ENCODE results near the gene MPEG1. TPM values are rescaled to one million over a fixed set of nuclear protein-coding genes. Genes with fewer than 3 reads are reported as not detected.

The MPEG1 gene
- total and polyA plus RNA-seq, 9 donors: 1.8 to 28.5 (median 3.9) TPM

- Histone ChIP-seq H3K36me3 (no peaks in the 10 kb centered on the region), H3K27ac (no peak overlapping the region), H3K4me3 (no peak overlapping the region), H3K9me3 (no peaks in the 10 kb centered on the region), H3K27me3 (no peaks in the 10 kb centered on the region), H3K4me1 (ENCODE audit: insufficient read depth) (peaks cover 6% of the 10 kb centered on the region)
- 82 to 85% (median 85%) methylated on average over 1 of the region's 1 CpG for WGBS, 3 donors
- TF ChIP-seq CTCF (IDR thresholded peaks at IDR 0.05): no peak
- no peak for TF ChIP-seq POLR2A (IDR thresholded peaks at IDR 0.05)
- no peak for TF ChIP-seq EP300 (IDR thresholded peaks at IDR 0.05)
- intact Hi-C loops (cut with DNase I): loop anchor here in 1 of 4 donors (10.0 kb wide), 1 partner anchor 730 kb away; no protein-coding TSS in a partner anchor
- DNase-seq: no peak
Measured at GRCh38 chr11:59225017-59225416, 12.3 kb upstream of the MPEG1 start.

- H3K4me3 ChIP-seq: no peak overlapping the region
- no peaks in the 10 kb centered on the region for H3K27me3 ChIP-seq
- intact Hi-C loops (cut with DNase I): loop anchor here in 1 of 4 donors (10.0 kb wide), 1 partner anchor 730 kb away; no protein-coding TSS in a partner anchor
- TF ChIP-seq EP300 (IDR thresholded peaks at IDR 0.05) (no peak), POLR2A (IDR thresholded peaks at IDR 0.05) (no peak), CTCF (IDR thresholded peaks at IDR 0.05) (no peak)
- 8 to 12% (median 10%) methylated on average over 4 of the region's 4 CpGs for WGBS, 3 donors
- no peaks in the 10 kb centered on the region for H3K36me3 ChIP-seq
- no peak for DNase-seq
- peaks cover 6% of the 10 kb centered on the region for H3K4me1 ChIP-seq (ENCODE audit: insufficient read depth)
- no peak overlapping the region for H3K27ac ChIP-seq
- H3K9me3 ChIP-seq: no peaks in the 10 kb centered on the region
Measured at GRCh38 chr11:59224351-59224928, 11.7 kb upstream of the MPEG1 start.

DNA sequence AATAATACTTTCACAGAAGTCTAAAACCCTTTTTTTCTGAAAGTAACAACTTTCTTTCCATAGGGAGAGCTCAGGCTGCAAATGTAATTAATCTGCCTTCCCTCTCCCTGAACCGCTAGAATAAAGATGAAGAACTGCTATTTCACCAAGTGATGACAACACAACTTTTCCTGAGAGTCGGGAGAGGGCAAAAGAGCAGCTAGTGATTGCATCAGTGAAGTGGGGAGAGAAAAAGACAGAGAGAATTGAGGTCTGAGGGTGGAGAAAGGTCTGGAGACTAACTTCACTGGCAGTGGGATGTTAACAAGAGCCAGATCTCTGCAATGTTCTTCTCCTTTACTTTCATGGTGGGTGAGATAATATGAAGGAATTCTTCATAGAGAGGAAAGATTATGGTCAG, 10.9 kb upstream of the MPEG1 start:
- intact Hi-C loops (cut with DNase I): loop anchor here in 1 of 4 donors (10.0 kb wide), 1 partner anchor 731 kb away; no protein-coding TSS in a partner anchor
- Histone ChIP-seq H3K36me3 (no peaks in the 10 kb centered on the region), H3K4me3 (no peak overlapping the region), H3K9me3 (no peaks in the 10 kb centered on the region), H3K4me1 (ENCODE audit: insufficient read depth) (peaks cover 6% of the 10 kb centered on the region), H3K27ac (no peak overlapping the region), H3K27me3 (no peaks in the 10 kb centered on the region)
- no peak for TF ChIP-seq CTCF (IDR thresholded peaks at IDR 0.05)
- no peak for TF ChIP-seq POLR2A (IDR thresholded peaks at IDR 0.05)
- TF ChIP-seq EP300 (IDR thresholded peaks at IDR 0.05): no peak
- DNase-seq: no peak
- 49 to 69% (median 63%) methylated on average over 2 of the region's 2 CpGs for WGBS, 3 donors

DNA sequence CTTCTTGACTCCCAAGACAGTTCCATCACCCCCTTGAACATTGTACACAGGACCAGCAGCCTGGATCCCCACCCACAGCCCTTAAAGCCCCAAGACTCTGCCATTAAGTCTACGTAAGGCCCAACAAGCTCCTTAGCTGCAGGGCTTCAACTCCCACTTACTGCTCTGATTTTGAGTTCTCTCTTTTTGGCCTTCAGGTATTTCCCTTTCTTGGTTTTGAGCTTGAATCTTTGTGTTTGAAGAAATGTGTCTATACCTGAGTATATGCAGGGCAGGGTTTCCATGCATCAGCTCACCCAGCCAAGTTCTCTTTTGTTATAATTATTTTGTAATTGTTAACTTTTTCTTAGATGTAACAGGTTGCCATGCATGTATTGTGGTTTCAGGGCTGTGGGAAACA, 10.4 kb upstream of the MPEG1 start:
- TF ChIP-seq EP300 (IDR thresholded peaks at IDR 0.05) (no peak), CTCF (IDR thresholded peaks at IDR 0.05) (no peak), POLR2A (IDR thresholded peaks at IDR 0.05) (no peak)
- peaks cover 6% of the 10 kb centered on the region for H3K4me1 ChIP-seq (ENCODE audit: insufficient read depth)
- H3K4me3 ChIP-seq: no peak overlapping the region
- intact Hi-C loops (cut with DNase I): loop anchor here in 1 of 4 donors (10.0 kb wide), 1 partner anchor 732 kb away; no protein-coding TSS in a partner anchor
- DNase-seq: no peak
- whole genome bisulfite sequencing, 3 donors: 97 to 100% (median 98%) methylated on average over 1 of the region's 1 CpG
- no peaks in the 10 kb centered on the region for H3K9me3 ChIP-seq
- no peak overlapping the region for H3K27ac ChIP-seq
- H3K36me3 ChIP-seq: no peaks in the 10 kb centered on the region
- no peaks in the 10 kb centered on the region for H3K27me3 ChIP-seq

Data from ovary (tissue), 9 donors.